GM12878 (cell line): ENCODE results near the gene PRKAR1A. TPM values are rescaled to one million over a fixed set of nuclear protein-coding genes. Genes with fewer than 3 reads are reported as not detected.

Experiments
- ATAC-seq: fragments of 200-7000 bp; cut with Tn5 transposase; 3 replicates; pipeline ENCODE4 v1.9.1; 2020; ENCODE audit warnings: mild to moderate bottlenecking, moderate library complexity
- BruUV-seq: library from RNA; stranded (reverse); fragments of 400-500 nt; replicated peaks from 2 replicates; lab custom pipeline; 2021; lab: Mats Ljungman, UMichigan
- CTCF ChIA-PET: fragments of 300-600 bp; sonication (Branson Sonifier 250); formaldehyde crosslinking; extraction: SDS; loops from one replicate; lab custom pipeline; 2021; ENCODE audit warnings: inconsistent platforms; lab: Yijun Ruan, JAX
- POLR2A ChIA-PET: fragments of 350-600 bp; formaldehyde crosslinking; extraction: SDS; loops from one replicate; lab custom pipeline; 2021; ENCODE audit warnings: inconsistent platforms; lab: Charles Lee
- RAD21 ChIA-PET: fragments of 300-600 bp; sonication (Branson Sonifier 250); formaldehyde crosslinking; loops from one replicate; lab custom pipeline; 2023; ENCODE audit warnings: antibody characterized with exemption; ENCODE audit not compliant: unreplicated experiment; lab: Charles Lee
- SMC1A ChIA-PET: fragments of 300-600 bp; sonication (Branson Sonifier 250); formaldehyde crosslinking; loops from one replicate; lab custom pipeline; 2023; ENCODE audit not compliant: unreplicated experiment, uncharacterized antibody; lab: Charles Lee
- DNase-seq: peaks from one replicate; pipeline ENCODE4 v3.0.0-alpha.2; 2011; ENCODE audit warnings: low read depth, low spot score
- FAIRE-seq: peaks from 3 replicates; lab custom pipeline; 2011; peaks lifted over from hg19 to GRCh38; lab: Jason Lieb, UNC
- H2AFZ ChIP-seq: 2 replicates; pipeline ENCODE4 v1.6.0; 2011; ENCODE audit warnings: low read depth, low read length, control low read depth; ENCODE audit not compliant: control insufficient read depth
- H3K27ac ChIP-seq: 2 replicates; pipeline ENCODE4 v1.5.1; 2011; ENCODE audit warnings: control low read depth; ENCODE audit not compliant: control insufficient read depth, insufficient read depth
- H3K27me3 ChIP-seq, 2 experiments: replicated peaks in 1 of 2; 2 replicates each; pipeline versions ENCODE4 v1.6.0 to v1.6.1; 2011; ENCODE audit warnings: low read length in 1 of 2; ENCODE audit not compliant: control insufficient read depth in 2 of 2, insufficient read depth in 2 of 2
- H3K36me3 ChIP-seq, 2 experiments: 2 replicates each; pipeline ENCODE4 v1.5.1; 2011; ENCODE audit warnings: low read length in 1 of 2; ENCODE audit not compliant: control insufficient read depth in 2 of 2, insufficient read depth in 2 of 2
- H3K4me1 ChIP-seq: 2 replicates; pipeline ENCODE4 v1.6.1; 2011; ENCODE audit warnings: mild to moderate bottlenecking, low read length, moderate library complexity, mixed read lengths; ENCODE audit not compliant: control insufficient read depth, insufficient read depth
- H3K4me2 ChIP-seq: 2 replicates; pipeline ENCODE4 v1.6.0; 2011; ENCODE audit warnings: control low read depth; ENCODE audit not compliant: control insufficient read depth, insufficient read depth
- H3K4me3 ChIP-seq: fragments of 200-600 bp; sonication (generic); 2 replicates; pipeline ENCODE4 v1.5.1; 2016
- H3K79me2 ChIP-seq: 2 replicates; pipeline ENCODE4 v1.6.0; 2011; ENCODE audit warnings: low read length; ENCODE audit not compliant: control insufficient read depth, insufficient read depth
- H3K9ac ChIP-seq: 2 replicates; pipeline ENCODE4 v1.8.0; 2011; ENCODE audit warnings: low read length, control low read depth, mixed read lengths; ENCODE audit not compliant: control insufficient read depth, insufficient read depth
- H3K9me3 ChIP-seq: replicated peaks from 3 replicates; pipeline ENCODE4 v1.5.1; 2011; ENCODE audit warnings: mild to moderate bottlenecking, low read length; ENCODE audit not compliant: control insufficient read depth, insufficient read depth
- H4K20me1 ChIP-seq: 2 replicates; pipeline ENCODE4 v1.6.0; 2011; ENCODE audit not compliant: control insufficient read depth, insufficient read depth
- CREB1 ChIP-seq: IDR thresholded peaks from 2 replicates; pipeline ENCODE4 v1.6.1; 2012; ENCODE audit warnings: low read depth, mild to moderate bottlenecking, inconsistent platforms
- ETV6 ChIP-seq, 2 experiments: fragments of 450-650 bp in 1 of 2; IDR thresholded peaks in 1 of 2; conservative IDR thresholded peaks in 1 of 2; 2 replicates each; pipeline ENCODE4 v1.6.1; 2014; ENCODE audit warnings: antibody characterized with exemption in 1 of 2, borderline replicate concordance in 1 of 2, low read depth in 1 of 2, mild to moderate bottlenecking in 1 of 2, moderate library complexity in 1 of 2
- GATAD2B ChIP-seq: fragments of 450-650 bp; conservative IDR thresholded peaks from 2 replicates; pipeline ENCODE4 v1.6.1; 2017; ENCODE audit warnings: low read depth, mild to moderate bottlenecking, moderate library complexity
- IKZF1 ChIP-seq: fragments of 450-650 bp; conservative IDR thresholded peaks from 2 replicates; pipeline ENCODE4 v1.6.1; 2017; ENCODE audit warnings: antibody characterized with exemption, mild to moderate bottlenecking
- IKZF2 ChIP-seq, 2 experiments: fragments of 450-650 bp; IDR thresholded peaks; 2 replicates each; pipeline ENCODE4 v1.6.1; 2017; ENCODE audit warnings: mild to moderate bottlenecking in 2 of 2, moderate library complexity in 2 of 2
- MTA3 ChIP-seq: IDR thresholded peaks from 2 replicates; pipeline ENCODE4 v1.6.1; 2012; ENCODE audit warnings: low read length, inconsistent platforms, borderline replicate concordance
- NRF1 ChIP-seq: conservative IDR thresholded peaks from 2 replicates; pipeline ENCODE4 v1.6.1; 2011; ENCODE audit warnings: mild to moderate bottlenecking, low read depth, low read length, improper control_type of control experiment
- POLR2AphosphoS2 ChIP-seq: IDR thresholded peaks from 2 replicates; pipeline ENCODE4 v1.6.1; 2011; ENCODE audit warnings: low read depth, mild to moderate bottlenecking, low read length, improper control_type of control experiment, moderate library complexity
- RELB ChIP-seq: fragments of 450-650 bp; IDR thresholded peaks from 2 replicates; pipeline ENCODE4 v1.6.1; 2017; ENCODE audit warnings: low read depth, mild to moderate bottlenecking, moderate library complexity
- RFX5 ChIP-seq: IDR thresholded peaks from 2 replicates; pipeline ENCODE4 v1.6.1; 2011; ENCODE audit warnings: low read depth, low read length, improper control_type of control experiment
- SP1 ChIP-seq: IDR thresholded peaks from one replicate; pipeline ENCODE4 v1.6.1; 2011; ENCODE audit warnings: low read depth, low read length
- WRNIP1 ChIP-seq: IDR thresholded peaks from 2 replicates; pipeline ENCODE4 v1.6.1; 2011; ENCODE audit warnings: low read depth, low read length, improper control_type of control experiment, borderline replicate concordance
- WGBS: methylation state at CpG from one replicate; pipeline ENCODE4 v1.1.6; 2016; ENCODE audit warnings: low lambda C conversion rate; ENCODE audit not compliant: insufficient replicate concordance, insufficient coverage; ENCODE audit errors: missing lambda C conversion rate; 5-methylcytosine and 5-hydroxymethylcytosine counted together
- in situ Hi-C: fragments of 300-500 bp; cut with MboI; formaldehyde crosslinking; loops from 9 replicates; pipeline ENCODE4 v1.14.3; 2018; ENCODE audit warnings: mixed read lengths
- intact Hi-C: fragments of 100-400 bp; cut with micrococcal nuclease; formaldehyde crosslinking; loops from one replicate; pipeline ENCODE4 v1.14.2; 2022; ENCODE audit not compliant: unreplicated experiment
- polyA plus RNA-seq, 11 experiments: library from polyadenylated mRNA; depleted of rRNA in 4 of 11; unstranded in 6 of 11; stranded (reverse) in 5 of 11; fragments of >200 nt; fragmentation: Nextera tagmentation in 4 of 11; fragmentation: Illumina TruSeq in 1 of 11; extraction: Ambion mirVana in 4 of 11; extraction: Trizol in 1 of 11; gene quantifications; 1 replicate in 1 of 11; 2 replicates in 10 of 11; pipeline versions ENCODE4 v1.2.1 to v1.2.3, GENCODE V29; 2011 to 2016; ENCODE audit warnings: inconsistent platforms in 2 of 11, missing spikeins in 2 of 11, low read depth in 1 of 11
- total RNA-seq, 4 experiments: library from RNA; depleted of rRNA in 3 of 4; stranded (reverse); fragments of >200 nt in 3 of 4; fragmentation: Illumina TruSeq in 1 of 4; extraction: Trizol in 1 of 4; gene quantifications; 2 replicates each; pipeline versions ENCODE4 v1.2.1 to v1.2.3, GENCODE V29; 2013 to 2021

The PRKAR1A gene
- total and polyA plus RNA-seq, 10 of the 15 experiments (the other 5 are each of a cell fraction or from before 2014, with no cell fraction given) = 29.1 to 200 (median 125) TPM

- H3K4me3 ChIP-seq = peak overlapping the region; percentile 88
- peaks cover 3% of the 10 kb centered on the region; the same call in 1 of the 2 replicates for H3K4me1 ChIP-seq
- no peak overlapping the region for H2AFZ ChIP-seq
- ChIA-PET SMC1A (interaction anchor here (8.1 kb wide), 1 partner anchor 15 kb away, joined by 97 read pairs; no protein-coding TSS in a partner anchor), RAD21 (interaction anchor here (1.1 to 1.4 kb wide), 3 partner anchors 17 to 58 kb away, joined by 3 to 4 read pairs (median 3); partner anchors contain the start of gene WIPI1), POLR2A (interaction anchor here (2.6 kb wide), 1 partner anchor 18 kb away, joined by 10 read pairs; no protein-coding TSS in a partner anchor), CTCF (interaction anchor here (1.5 kb wide), 1 partner anchor 17 kb away, joined by 3 read pairs; no protein-coding TSS in a partner anchor)
- H3K27me3 ChIP-seq = no peaks in the 10 kb centered on the region
- FAIRE-seq (no peak), ATAC-seq (no peak), DNase-seq (no peak)
- TF ChIP-seq CREB1 (0 out of 2 replicates have a peak, but pooled peaks have one; percentile 46), POLR2AphosphoS2 (no peak), WRNIP1 (0 out of 2 replicates have a peak, but pooled peaks have one; percentile 62), ETV6 (conservative IDR thresholded peaks at IDR 0.05 in 1 of 2, IDR thresholded peaks at IDR 0.05 in 1 of 2; ENCODE audit: borderline replicate concordance in 1 of 2, low read depth in 1 of 2) (no peak), IKZF1 (peak; percentile 42), IKZF2 (IDR thresholded peaks at IDR 0.05) (peak; percentile 62 to 66), SP1 (no peak), RELB (0 out of 2 replicates have a peak, but pooled peaks have one; percentile 13), GATAD2B (no peak), NRF1 (no peak), MTA3 (no peak), RFX5 (no peak)
- H4K20me1 ChIP-seq = 0 out of 2 replicates have a peak, but pooled peaks cover 2% of the 10 kb centered on the region
- H3K9ac ChIP-seq = no peak overlapping the region
- H3K4me2 ChIP-seq = peak overlapping the region; percentile 89
- intact Hi-C loops (loop anchor here (5.0 kb wide), 1 partner anchor 48 kb away; no protein-coding TSS in a partner anchor), in situ Hi-C loops (no loop called here)
- 63% methylated on average over 15 of the region's 15 CpGs for WGBS
- peaks cover 5% of the 10 kb centered on the region; the same call in 1 of the 3 replicates for H3K9me3 ChIP-seq
- H3K79me2 ChIP-seq = peaks cover 57% of the 10 kb centered on the region
- no TSS peak for BruUV-seq
- peaks cover 8 to 25% of the 10 kb centered on the region in 2 experiments for H3K36me3 ChIP-seq
- H3K27ac ChIP-seq = peak overlapping the region; percentile 30
Observed at GRCh38 chr17:68514831-68515635, 2.8 kb downstream of the PRKAR1A start.
